Kidney tubule cell (primary cell): Measurements from ENCODE around the gene OR10AD1.
"Not testable (repeated sequence)": the region's sequence is repeated elsewhere in the genome, so short reads cannot be mapped to it uniquely, and the experiment has no call there.

Source experiments
- DNase-seq: peaks from one replicate; pipeline ENCODE4 v3.0.0-alpha.2; 2018; ENCODE audit warnings: low spot score

Gene OR10AD1

DNA sequence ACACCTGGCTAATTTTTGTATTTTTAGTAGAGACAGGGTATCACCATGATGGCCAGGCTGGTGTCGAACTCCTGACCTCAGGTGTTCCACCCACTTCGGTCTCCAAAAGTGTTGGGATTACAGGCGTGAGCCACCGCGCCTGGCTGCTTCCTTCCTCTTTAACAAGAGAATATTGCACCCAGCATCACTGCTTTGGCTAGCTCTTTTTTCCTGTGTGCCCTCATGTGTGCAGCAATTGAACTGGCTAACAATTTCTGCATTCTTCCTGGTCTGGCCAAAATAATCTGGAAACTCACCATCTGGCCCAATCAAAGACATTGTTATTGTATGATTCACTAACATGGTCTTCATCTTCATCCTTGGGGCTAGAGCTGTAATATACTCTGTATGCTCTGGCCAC lies 43.0 kb downstream of the OR10AD1 start:
- DNase-seq = peak; percentile 19

DNA sequence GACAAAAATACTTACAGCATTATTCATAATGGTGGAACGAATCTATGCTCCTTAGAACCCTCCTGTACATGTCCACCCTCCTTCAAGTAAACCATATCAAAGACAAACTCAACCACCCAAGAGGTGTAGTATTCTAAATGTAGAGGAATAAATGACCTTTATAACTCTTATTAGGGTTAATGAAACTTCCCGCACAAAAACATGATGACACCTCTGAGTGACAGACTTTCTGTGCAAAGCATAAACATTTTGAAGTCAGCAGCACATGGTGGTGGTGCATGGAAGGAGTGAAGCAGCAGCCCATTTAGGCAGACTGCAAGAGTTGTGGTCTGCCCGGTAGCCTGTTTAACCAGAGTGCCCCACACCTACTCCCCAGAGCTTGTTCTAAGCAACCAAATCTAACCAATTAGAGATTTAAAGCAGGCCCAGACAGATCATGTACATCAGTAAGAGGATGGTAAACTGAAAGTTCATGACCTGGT lies 45.2 kb downstream of the OR10AD1 start:
- DNase-seq = no peak

DNA sequence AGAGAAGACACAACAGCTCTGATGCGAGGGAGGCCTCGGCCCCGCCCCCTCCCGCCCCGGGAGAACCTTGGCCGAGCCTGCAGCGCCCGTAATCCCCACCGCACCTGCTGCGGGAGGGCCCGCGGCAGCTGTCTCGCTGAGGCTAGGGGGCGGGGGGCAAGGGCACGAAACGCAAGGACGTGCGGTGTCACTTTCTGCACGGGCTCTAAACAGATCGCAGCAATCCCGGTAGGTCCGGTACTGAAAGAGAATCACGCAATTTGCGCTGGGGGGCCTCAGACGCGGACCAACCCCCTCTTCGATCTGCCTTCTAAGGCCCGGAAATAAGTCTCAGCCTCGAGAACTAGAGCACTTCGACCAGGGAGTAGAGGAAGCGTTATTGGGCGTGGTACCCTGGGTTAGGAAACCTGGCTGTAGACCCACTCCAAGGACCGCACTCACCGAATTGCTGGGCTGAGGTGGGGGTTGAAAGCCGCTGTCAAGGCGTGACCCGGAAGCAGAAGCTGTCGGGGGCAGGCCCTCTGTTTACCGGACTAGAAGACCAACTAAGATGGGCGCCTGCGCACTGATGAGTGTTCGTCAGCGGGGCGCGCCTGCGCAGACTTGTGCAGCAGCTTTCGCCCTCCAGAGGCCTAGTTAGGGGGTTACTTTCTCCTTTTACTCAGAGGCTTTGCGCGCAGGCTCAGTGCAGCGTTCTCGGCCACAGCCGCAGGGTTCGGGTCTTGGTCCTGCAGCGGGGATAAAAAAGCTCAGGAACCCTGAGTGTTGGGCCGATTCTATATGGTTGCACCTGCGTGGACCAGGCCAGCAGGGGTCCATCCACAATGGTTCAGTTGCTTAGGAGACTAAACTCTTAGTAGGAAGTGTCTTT lies 45.8 kb downstream of the OR10AD1 start, which contains the start of gene ASB8:
ASB8 (minus strand) TSS at position 498 of the 871 bp plus-strand sequence. CDS start 4,019 bp downstream, outside the sequence.
- peak; percentile 97 for DNase-seq

DNA sequence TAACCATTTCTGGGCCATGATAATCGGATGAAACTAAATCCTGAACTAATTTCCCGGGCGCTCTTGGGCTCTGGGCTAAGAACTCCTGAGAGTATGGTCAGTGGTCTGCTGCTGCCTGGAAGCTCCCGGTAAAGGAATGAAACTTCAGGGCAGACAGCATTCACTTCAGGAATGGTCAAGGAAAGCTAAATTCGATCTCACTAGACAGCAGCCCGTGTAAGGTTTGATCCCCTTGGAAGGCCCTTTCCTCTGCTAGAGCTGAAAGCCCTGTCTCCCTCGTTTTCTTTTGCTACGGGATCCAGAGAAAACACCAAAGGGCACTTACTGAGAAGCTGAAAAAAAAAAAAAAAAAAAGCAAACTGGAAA lies 46.5 kb downstream of the OR10AD1 start:
- no peak for DNase-seq

DNA sequence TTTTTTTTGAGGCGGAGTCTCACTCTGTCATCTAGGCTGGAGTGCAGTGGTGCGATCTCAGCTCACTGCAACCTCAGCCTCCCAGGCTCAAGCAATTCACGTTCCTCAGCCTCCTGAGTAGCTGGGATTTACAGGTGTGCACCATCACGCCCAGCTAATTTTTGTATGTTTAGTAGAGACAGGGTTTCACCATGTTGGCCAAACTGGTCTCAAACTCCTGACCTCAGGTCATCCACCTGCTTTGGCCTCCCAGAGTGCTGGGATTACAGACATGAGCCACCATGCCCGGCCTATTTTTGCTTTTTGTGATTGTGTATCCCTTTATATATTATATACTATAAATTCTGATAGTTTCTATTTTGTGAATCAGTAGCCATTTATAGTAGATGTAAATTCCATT lies 47.3 kb downstream of the OR10AD1 start:
- not testable (repeated sequence) for DNase-seq
